ENCODE data around the gene ANKS6.

Gene ANKS6

GRCh38 chr9:98790134-98790841 lies 6.1 kb downstream of the ANKS6 start:
- no peak overlapping the region for H3K4me3 ChIP-seq (ENCODE audit: low read depth, low read length)
- CTCF ChIA-PET = interaction anchor here (0.8 to 15.7 kb wide), 7 partner anchors 8 to 518 kb away, joined by 3 to 202 read pairs (median 5); partner anchors contain the start of gene GALNT12
- TF ChIP-seq CTCF (IDR thresholded peaks at IDR 0.05; ENCODE audit: insufficient read depth, low read length, missing control alignments) = no peak
- POLR2A ChIA-PET = no interaction called here
- DNase-seq (ENCODE audit: low read depth, low spot score) = no peak

GRCh38 chr9:98789483-98790133 lies 6.7 kb downstream of the ANKS6 start:
- no peak for TF ChIP-seq CTCF (IDR thresholded peaks at IDR 0.05; ENCODE audit: insufficient read depth, low read length, missing control alignments)
- POLR2A ChIA-PET = no interaction called here
- no peak overlapping the region for H3K4me3 ChIP-seq (ENCODE audit: low read depth, low read length)
- no peak for DNase-seq (ENCODE audit: low read depth, low spot score)
- CTCF ChIA-PET = interaction anchor here (3.2 to 15.7 kb wide), 2 partner anchors 14 to 476 kb away, joined by 13 to 202 read pairs; no protein-coding TSS in a partner anchor

DNA sequence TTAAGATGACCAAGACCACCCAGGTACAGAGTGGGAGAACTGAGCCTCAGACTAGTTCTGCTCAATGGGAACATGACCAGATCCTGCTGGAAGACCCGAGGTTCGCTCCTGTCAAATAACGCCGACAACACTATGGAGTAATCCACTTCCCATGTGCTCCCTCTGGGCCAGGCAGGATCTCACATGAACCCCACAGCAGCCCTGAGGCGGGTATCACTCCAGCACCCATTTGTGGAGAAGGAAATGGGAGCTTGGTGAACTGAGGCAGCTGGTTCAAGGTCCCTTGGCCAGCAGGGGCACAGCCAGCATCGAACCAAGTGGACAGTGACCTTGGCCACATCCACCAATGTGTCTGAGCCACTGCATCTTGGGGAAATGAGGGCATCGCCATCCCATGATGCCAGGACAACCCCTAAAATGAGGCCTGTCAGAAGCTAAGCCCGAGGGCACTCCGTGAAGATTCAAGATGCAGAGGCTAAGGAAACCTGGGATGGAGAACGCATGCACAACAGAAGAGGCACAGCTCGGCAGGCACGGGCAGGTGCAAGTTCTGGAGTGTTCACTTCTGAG lies 8.5 kb downstream of the ANKS6 start:
- no peak for TF ChIP-seq CTCF (IDR thresholded peaks at IDR 0.05; ENCODE audit: insufficient read depth, low read length, missing control alignments)
- ChIA-PET CTCF (interaction anchor here (0.8 to 15.7 kb wide), 4 partner anchors 10 to 489 kb away, joined by 3 to 202 read pairs (median 5); no protein-coding TSS in a partner anchor), POLR2A (no interaction called here)
- H3K4me3 ChIP-seq (ENCODE audit: low read depth, low read length) = no peak overlapping the region
- no peak for DNase-seq (ENCODE audit: low read depth, low spot score)

DNA sequence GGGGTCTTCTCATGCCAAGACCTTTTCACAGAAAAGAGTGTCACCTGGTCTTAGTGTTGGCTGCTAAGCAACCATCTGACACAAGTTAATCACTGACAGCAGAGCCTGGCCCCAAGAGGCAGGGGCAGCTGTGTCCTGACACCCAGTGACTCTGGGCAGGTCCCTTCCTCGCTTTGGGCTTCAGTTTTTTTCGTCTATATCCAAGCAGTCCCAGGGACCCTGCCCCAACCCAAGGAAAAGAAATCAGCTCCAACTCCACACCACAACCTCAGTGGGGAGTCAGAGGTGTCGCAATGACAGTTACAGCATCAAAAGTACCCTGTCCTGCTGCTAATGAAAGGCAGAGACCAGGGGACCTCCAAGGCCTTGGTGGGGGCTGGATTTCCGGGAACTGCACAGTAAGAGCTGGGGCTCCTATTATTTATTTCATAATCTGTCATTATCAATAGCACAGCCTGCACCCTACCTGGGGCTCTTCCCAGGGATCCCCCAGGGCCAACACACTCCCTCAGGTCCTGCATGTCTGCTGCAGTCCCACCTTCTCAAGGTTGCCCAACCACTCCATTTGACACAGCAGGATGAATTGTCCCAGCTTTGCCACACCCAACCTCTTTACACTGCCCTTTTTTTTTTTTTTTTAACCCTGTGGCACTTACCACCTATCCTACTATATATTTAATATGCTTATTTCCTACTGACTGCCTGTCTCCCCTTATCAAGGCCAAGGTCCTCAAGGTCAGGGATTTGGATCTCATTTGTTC lies 9.4 kb downstream of the ANKS6 start:
- no peak for DNase-seq (ENCODE audit: low read depth, low spot score)
- ChIA-PET CTCF (interaction anchor here (1.1 to 15.7 kb wide), 3 partner anchors 11 to 472 kb away, joined by 3 to 202 read pairs (median 7); no protein-coding TSS in a partner anchor), POLR2A (no interaction called here)
- no peak overlapping the region for H3K4me3 ChIP-seq (ENCODE audit: low read depth, low read length)
- no peak for TF ChIP-seq CTCF (IDR thresholded peaks at IDR 0.05; ENCODE audit: insufficient read depth, low read length, missing control alignments)

- no peak for TF ChIP-seq CTCF (IDR thresholded peaks at IDR 0.05; ENCODE audit: insufficient read depth, low read length, missing control alignments)
- no peak for DNase-seq (ENCODE audit: low read depth, low spot score)
- H3K4me3 ChIP-seq (ENCODE audit: low read depth, low read length) = no peak overlapping the region
- CTCF ChIA-PET = interaction anchor here (0.7 to 15.7 kb wide), 3 partner anchors 9 to 469 kb away, joined by 3 to 202 read pairs (median 6); partner anchors contain the start of gene ANKS6
- POLR2A ChIA-PET = no interaction called here
Measured at GRCh38 chr9:98784831-98785806, 11.2 kb downstream of the ANKS6 start.
